Fibroblast of lung (primary cell): ENCODE data around the gene LYZL4.

Experiments used
- CTCF ChIP-seq, 2 donors: IDR thresholded peaks in 1 of 2; conservative IDR thresholded peaks in 1 of 2; 1 replicate in 1 of 2; 2 replicates in 1 of 2; pipeline ENCODE4 v1.5.1; 2011 to 2012; ENCODE audit warnings: low read length in 2 of 2, control low read depth in 1 of 2, inconsistent platforms in 1 of 2, low read depth in 1 of 2, mild to moderate bottlenecking in 1 of 2
- EZH2 ChIP-seq: IDR thresholded peaks from 2 replicates; pipeline ENCODE4 v1.5.1; 2012; ENCODE audit warnings: low read length, control low read depth, mild to moderate bottlenecking; ENCODE audit errors: missing control alignments

GRCh38 chr3:42355612-42356011, 54.8 kb downstream of the LYZL4 start:
- TF ChIP-seq EZH2 (no peak), CTCF (conservative IDR thresholded peaks at IDR 0.05 in 1 of 2, IDR thresholded peaks at IDR 0.05 in 1 of 2; ENCODE audit: low read depth in 1 of 2, low read length in 2 of 2) (no peak)
